ENCODE results near the gene ARHGAP1.

- TF ChIP-seq CTCF (IDR thresholded peaks at IDR 0.05) (no peak), POLR2A (IDR thresholded peaks at IDR 0.05) (no peak)
Measured at GRCh38 chr11:46671958-46672315, 28.5 kb downstream of the ARHGAP1 start.
